Suprapubic skin (tissue), 4 donors: ENCODE results near the gene GPR161. TPM values are rescaled to one million over a fixed set of nuclear protein-coding genes. Genes with fewer than 3 reads are reported as not detected.

Experiments
- DNase-seq, 2 donors: peaks; one replicate each; pipeline ENCODE4 v3.0.0-alpha.2; 2019; ENCODE audit warnings: low spot score in 2 of 2
- H3K27ac ChIP-seq: fragments of 200-600 bp; sonication (generic); one replicate; pipeline ENCODE4 v1.5.1; 2019
- H3K27me3 ChIP-seq: fragments of 200-600 bp; sonication (generic); one replicate; pipeline ENCODE4 v1.5.1; 2019
- H3K36me3 ChIP-seq: fragments of 200-600 bp; sonication (generic); one replicate; pipeline ENCODE4 v1.5.1; 2019
- H3K4me1 ChIP-seq: fragments of 200-600 bp; sonication (generic); one replicate; pipeline ENCODE4 v1.5.1; 2019
- H3K4me3 ChIP-seq: fragments of 200-600 bp; sonication (generic); one replicate; pipeline ENCODE4 v1.5.1; 2019; ENCODE audit warnings: mild to moderate bottlenecking
- H3K9me3 ChIP-seq: fragments of 200-600 bp; sonication (generic); one replicate; pipeline ENCODE4 v1.5.1; 2019
- EP300 ChIP-seq: sonication (generic); formaldehyde crosslinking; IDR thresholded peaks from one replicate; pipeline ENCODE4 v1.6.1; 2017; ENCODE audit warnings: antibody characterized with exemption
- POLR2A ChIP-seq, 2 donors: fragments of 450-650 bp; IDR thresholded peaks; one replicate each; pipeline ENCODE4 v1.6.1; 2017; ENCODE audit warnings: antibody characterized with exemption in 2 of 2, mild to moderate bottlenecking in 2 of 2, moderate library complexity in 2 of 2
- POLR2AphosphoS5 ChIP-seq, 3 donors: sonication (generic); formaldehyde crosslinking; IDR thresholded peaks; one replicate each; pipeline ENCODE4 v1.6.1; 2017; ENCODE audit warnings: antibody characterized with exemption in 3 of 3
- WGBS: methylation state at CpG from one replicate; pipeline ENCODE4 v1.1.5; 2018; 5-methylcytosine and 5-hydroxymethylcytosine counted together
- total RNA-seq, 4 donors: library from RNA; depleted of rRNA; stranded (reverse); fragments of >200 nt; gene quantifications; one replicate each; pipeline ENCODE4 v1.1.0, GENCODE V29; 2016
- TF ChIP-seq, protein P1 (sequence below), 2 donors: fragments of 200-600 bp in 1 of 2; fragments of 450-650 bp in 1 of 2; sonication (generic) in 1 of 2; IDR thresholded peaks; one replicate each; pipeline ENCODE4 v1.5.1; 2016 to 2019; ENCODE audit warnings: antibody characterized with exemption in 2 of 2, mild to moderate bottlenecking in 1 of 2, moderate library complexity in 1 of 2

The GPR161 gene
- total RNA-seq, 4 donors from 2014 or later: 3.1 to 7.6 (median 4.2) TPM

- WGBS: 63% methylated on average over 6 of the region's 6 CpGs
- DNase-seq: no peak
- H3K36me3 ChIP-seq: no peaks in the 10 kb centered on the region
- H3K4me1 ChIP-seq: peaks cover 24% of the 10 kb centered on the region
- no peaks in the 10 kb centered on the region for H3K9me3 ChIP-seq
- H3K27ac ChIP-seq: no peak overlapping the region
- no peak overlapping the region for H3K4me3 ChIP-seq
- no peak for TF ChIP-seq POLR2A (IDR thresholded peaks at IDR 0.05)
- TF ChIP-seq, protein P1, sequence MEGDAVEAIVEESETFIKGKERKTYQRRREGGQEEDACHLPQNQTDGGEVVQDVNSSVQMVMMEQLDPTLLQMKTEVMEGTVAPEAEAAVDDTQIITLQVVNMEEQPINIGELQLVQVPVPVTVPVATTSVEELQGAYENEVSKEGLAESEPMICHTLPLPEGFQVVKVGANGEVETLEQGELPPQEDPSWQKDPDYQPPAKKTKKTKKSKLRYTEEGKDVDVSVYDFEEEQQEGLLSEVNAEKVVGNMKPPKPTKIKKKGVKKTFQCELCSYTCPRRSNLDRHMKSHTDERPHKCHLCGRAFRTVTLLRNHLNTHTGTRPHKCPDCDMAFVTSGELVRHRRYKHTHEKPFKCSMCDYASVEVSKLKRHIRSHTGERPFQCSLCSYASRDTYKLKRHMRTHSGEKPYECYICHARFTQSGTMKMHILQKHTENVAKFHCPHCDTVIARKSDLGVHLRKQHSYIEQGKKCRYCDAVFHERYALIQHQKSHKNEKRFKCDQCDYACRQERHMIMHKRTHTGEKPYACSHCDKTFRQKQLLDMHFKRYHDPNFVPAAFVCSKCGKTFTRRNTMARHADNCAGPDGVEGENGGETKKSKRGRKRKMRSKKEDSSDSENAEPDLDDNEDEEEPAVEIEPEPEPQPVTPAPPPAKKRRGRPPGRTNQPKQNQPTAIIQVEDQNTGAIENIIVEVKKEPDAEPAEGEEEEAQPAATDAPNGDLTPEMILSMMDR (IDR thresholded peaks at IDR 0.05): no peak
- no peak for TF ChIP-seq POLR2AphosphoS5 (IDR thresholded peaks at IDR 0.05)
- TF ChIP-seq EP300: no peak
- no peaks in the 10 kb centered on the region for H3K27me3 ChIP-seq
These were observed 20.4 kb downstream of the GPR161 start for GRCh38 chr1:168116327-168116799.

- H3K4me1 ChIP-seq: peaks cover 15% of the 10 kb centered on the region
- TF ChIP-seq POLR2A (IDR thresholded peaks at IDR 0.05): no peak
- TF ChIP-seq EP300: no peak
- no peak for TF ChIP-seq POLR2AphosphoS5 (IDR thresholded peaks at IDR 0.05)
- TF ChIP-seq, protein P1 (IDR thresholded peaks at IDR 0.05): no peak
- H3K4me3 ChIP-seq: no peak overlapping the region
- no peak overlapping the region for H3K27ac ChIP-seq
- 80% methylated on average over 6 of the region's 6 CpGs for WGBS
- H3K36me3 ChIP-seq: no peaks in the 10 kb centered on the region
- no peaks in the 10 kb centered on the region for H3K27me3 ChIP-seq
- H3K9me3 ChIP-seq: no peaks in the 10 kb centered on the region
- no peak for DNase-seq
These were observed 21.9 kb downstream of the GPR161 start for GRCh38 chr1:168114845-168115244.

GRCh38 chr1:168112673-168113305 lies 23.9 kb downstream of the GPR161 start:
- Histone ChIP-seq H3K27ac (no peak overlapping the region), H3K9me3 (no peaks in the 10 kb centered on the region)

DNA sequence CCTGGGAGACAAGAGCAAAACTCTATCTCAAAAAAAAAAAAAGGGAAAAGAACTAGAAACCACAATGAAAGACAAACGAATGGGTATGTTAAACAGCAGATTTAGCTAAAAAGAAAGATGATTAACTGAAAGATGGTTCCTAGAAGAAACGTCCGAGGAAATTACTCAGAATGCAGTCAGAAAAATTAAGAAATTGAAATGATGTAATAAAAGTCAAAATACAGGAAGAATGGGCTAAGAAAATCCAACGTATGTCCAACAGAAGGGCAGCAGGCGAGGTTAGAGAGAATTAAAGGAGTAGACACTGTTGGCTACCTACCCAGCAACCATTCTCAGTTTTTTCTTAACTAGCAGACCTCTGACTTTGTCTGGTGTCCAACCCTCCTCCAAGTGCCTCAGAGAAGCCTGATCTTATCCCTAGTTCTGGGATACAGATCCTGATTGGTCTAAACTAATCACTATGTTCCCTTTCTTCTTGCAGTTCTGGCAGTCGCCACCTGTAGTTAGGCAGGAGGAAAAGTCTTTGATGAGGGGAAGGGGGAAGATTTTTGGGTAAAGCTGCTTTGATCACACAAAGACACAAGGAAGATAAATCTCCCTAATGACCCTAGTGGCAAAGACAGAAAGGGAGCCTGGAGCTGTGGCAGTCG lies 25.7 kb downstream of the GPR161 start:
- H3K27ac ChIP-seq: no peak overlapping the region
- no peak for TF ChIP-seq POLR2A (IDR thresholded peaks at IDR 0.05)
- TF ChIP-seq EP300: no peak
- no peak for TF ChIP-seq POLR2AphosphoS5 (IDR thresholded peaks at IDR 0.05)
- TF ChIP-seq, protein P1 (IDR thresholded peaks at IDR 0.05): no peak
- 82% methylated on average over 7 of the region's 7 CpGs for WGBS
- no peak overlapping the region for H3K4me3 ChIP-seq
- H3K27me3 ChIP-seq: no peaks in the 10 kb centered on the region
- peaks cover 10% of the 10 kb centered on the region for H3K4me1 ChIP-seq
- H3K9me3 ChIP-seq: no peaks in the 10 kb centered on the region
- H3K36me3 ChIP-seq: no peaks in the 10 kb centered on the region
- DNase-seq: no peak

More at GRCh38 chr1:168112673-168113305, 23.9 kb downstream of the GPR161 start:
- WGBS: 76% methylated on average over 6 of the region's 6 CpGs
- DNase-seq: no peak
- Histone ChIP-seq H3K4me3 (no peak overlapping the region), H3K4me1 (peaks cover 15% of the 10 kb centered on the region), H3K36me3 (no peaks in the 10 kb centered on the region), H3K27me3 (no peaks in the 10 kb centered on the region)
- no peak for TF ChIP-seq EP300
- no peak for TF ChIP-seq POLR2A (IDR thresholded peaks at IDR 0.05)
- TF ChIP-seq POLR2AphosphoS5 (IDR thresholded peaks at IDR 0.05): no peak
- TF ChIP-seq, protein P1 (IDR thresholded peaks at IDR 0.05): no peak

DNA sequence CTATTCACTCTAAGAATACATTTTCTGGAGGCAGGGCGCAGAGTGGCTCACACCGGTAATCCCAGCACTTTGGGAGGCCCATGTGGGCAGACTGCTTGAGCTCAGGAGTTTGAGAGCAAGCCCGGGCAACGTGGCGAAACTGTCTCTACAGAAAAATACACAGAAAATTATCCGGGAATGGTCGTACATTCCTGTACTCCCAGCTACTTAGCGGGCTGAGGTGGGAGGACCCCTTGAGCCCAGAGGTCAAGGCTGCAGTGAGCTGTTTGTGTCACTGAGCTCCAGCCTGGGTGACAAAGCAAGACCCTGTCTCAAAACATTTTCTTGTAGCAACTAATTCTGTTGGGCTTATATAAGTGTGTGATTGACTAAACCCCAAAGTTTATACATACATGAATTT lies 30.5 kb downstream of the GPR161 start:
- H3K4me3 ChIP-seq: no peak overlapping the region
- no peaks in the 10 kb centered on the region for H3K4me1 ChIP-seq
- no peaks in the 10 kb centered on the region for H3K27me3 ChIP-seq
- no peak overlapping the region for H3K27ac ChIP-seq
- WGBS: 81% methylated on average over 8 of the region's 8 CpGs
- H3K36me3 ChIP-seq: peaks cover 5% of the 10 kb centered on the region
- DNase-seq: no peak
- no peaks in the 10 kb centered on the region for H3K9me3 ChIP-seq
- TF ChIP-seq EP300 (no peak), POLR2A (IDR thresholded peaks at IDR 0.05) (no peak), POLR2AphosphoS5 (IDR thresholded peaks at IDR 0.05) (no peak)
- TF ChIP-seq, protein P1 (IDR thresholded peaks at IDR 0.05): no peak
